K562 (cell line): ENCODE measurements around the gene VCAN. TPM values are rescaled to one million over a fixed set of nuclear protein-coding genes. Genes with fewer than 3 reads are reported as not detected.

Experiments used
- ATAC-seq: fragments of 200-7000 bp; cut with Tn5 transposase; 3 replicates; pipeline ENCODE4 v1.9.1; 2020; ENCODE audit warnings: moderate library complexity
- BruUV-seq: library from RNA; stranded (reverse); fragments of 400-500 nt; replicated peaks from 2 replicates; lab custom pipeline; 2021; lab: Mats Ljungman, UMichigan
- CTCF ChIA-PET: fragments of 300-600 bp; formaldehyde crosslinking; extraction: SDS; loops from one replicate; lab custom pipeline; 2021; ENCODE audit warnings: low intra/inter-chr PET ratio; lab: Yijun Ruan, JAX
- POLR2A ChIA-PET: fragments of 300-600, 350-650 bp; sonication (Branson Sonifier 250); formaldehyde crosslinking; extraction: SDS; loops from one replicate; lab custom pipeline; 2021; ENCODE audit warnings: antibody characterized with exemption, inconsistent platforms; lab: Yijun Ruan, JAX
- DNase-seq, 4 experiments: peaks; one replicate each; pipeline versions ENCODE4 v3.0.0 to v3.0.0-alpha.2; 2011 to 2018; ENCODE audit warnings: low spot score in 3 of 4, mixed read lengths in 3 of 4; ENCODE audit errors: extremely low read depth in 1 of 4
- FAIRE-seq: peaks from 2 replicates; lab custom pipeline; 2011; peaks lifted over from hg19 to GRCh38; lab: Jason Lieb, UNC
- H2AFZ ChIP-seq: 2 replicates; pipeline ENCODE4 v1.6.0; 2011; ENCODE audit warnings: low read depth, low read length, control low read depth, inconsistent platforms
- H3K27ac ChIP-seq: fragments of 200-600 bp; 3 replicates; pipeline ENCODE4 v1.8.0; 2011; ENCODE audit warnings: low read depth, mild to moderate bottlenecking, control low read depth, inconsistent platforms, low read length, moderate library complexity, mixed read lengths; ENCODE audit errors: extremely low read depth
- H3K27me3 ChIP-seq, 2 experiments: fragments of 300-600 bp in 1 of 2; 2 replicates in 1 of 2; 3 replicates in 1 of 2; pipeline versions ENCODE4 v1.6.0 to v1.8.0; 2011; ENCODE audit warnings: inconsistent platforms in 2 of 2, low read length in 2 of 2, mild to moderate bottlenecking in 1 of 2, mixed read lengths in 1 of 2, moderate library complexity in 1 of 2; ENCODE audit not compliant: control insufficient read depth in 2 of 2, insufficient read depth in 2 of 2
- H3K36me3 ChIP-seq: fragments of 300-600 bp; 3 replicates; pipeline ENCODE4 v1.8.0; 2011; ENCODE audit warnings: mild to moderate bottlenecking, low read length, inconsistent platforms; ENCODE audit not compliant: control insufficient read depth, insufficient read depth
- H3K4me1 ChIP-seq, 2 experiments: fragments of 200-600 bp in 1 of 2; replicated peaks in 1 of 2; 2 replicates in 1 of 2; 3 replicates in 1 of 2; pipeline versions ENCODE4 v1.5.1 to v1.8.0; 2011; ENCODE audit warnings: inconsistent platforms in 2 of 2, low read length in 2 of 2, mild to moderate bottlenecking in 1 of 2, mixed read lengths in 1 of 2, moderate library complexity in 1 of 2; ENCODE audit not compliant: control insufficient read depth in 2 of 2, insufficient read depth in 2 of 2
- H3K4me2 ChIP-seq: 2 replicates; pipeline ENCODE4 v1.6.1; 2011; ENCODE audit warnings: low read length, control low read depth, inconsistent platforms, mixed read lengths; ENCODE audit not compliant: insufficient read depth
- H3K4me3 ChIP-seq: fragments of 200-600 bp; sonication (generic), shearing (Covaris generic); 2 replicates; pipeline ENCODE4 v1.5.1; 2016; ENCODE audit warnings: control low read depth, inconsistent platforms
- H3K79me2 ChIP-seq: fragments of 200-600 bp; 3 replicates; pipeline ENCODE4 v1.8.0; 2011; ENCODE audit warnings: low read length, inconsistent platforms; ENCODE audit not compliant: control insufficient read depth, insufficient read depth
- H3K9ac ChIP-seq, 2 experiments: 2 replicates each; pipeline versions ENCODE4 v1.6.0 to v1.6.1; 2011; ENCODE audit warnings: low read depth in 2 of 2, low read length in 2 of 2, control low read depth in 1 of 2, inconsistent platforms in 1 of 2, mild to moderate bottlenecking in 1 of 2, mixed read lengths in 1 of 2; ENCODE audit not compliant: insufficient read depth in 1 of 2
- H3K9me1 ChIP-seq: one replicate; pipeline ENCODE4 v1.6.0; 2011; ENCODE audit warnings: inconsistent platforms, mild to moderate bottlenecking, low read length, moderate library complexity; ENCODE audit not compliant: control insufficient read depth, insufficient read depth
- H3K9me3 ChIP-seq: replicated peaks from 2 replicates; pipeline ENCODE4 v1.5.1; 2011; ENCODE audit warnings: low read depth, low read length, inconsistent platforms; ENCODE audit not compliant: control insufficient read depth, insufficient read depth
- H4K20me1 ChIP-seq: replicated peaks from 2 replicates; pipeline ENCODE4 v1.6.1; 2011; ENCODE audit warnings: low read length, inconsistent platforms, mixed read lengths; ENCODE audit not compliant: control insufficient read depth, insufficient read depth
- HMGXB4 ChIP-seq: sonication (generic); formaldehyde crosslinking; IDR thresholded peaks from 2 replicates; pipeline ENCODE4 v1.8.1; 2023; ENCODE audit warnings: mild to moderate bottlenecking, missing genetic modification reagents
- MTA3 ChIP-seq: fragments of 450-650 bp; formaldehyde crosslinking; IDR thresholded peaks from 2 replicates; pipeline ENCODE4 v1.6.1; 2017; ENCODE audit warnings: mild to moderate bottlenecking, borderline replicate concordance
- ZNF655 ChIP-seq: fragments of 250-450 bp; sonication (Bioruptor Pico); IDR thresholded peaks from 2 replicates; pipeline ENCODE4 v1.5.0; 2021
- WGBS: fragments of 100-300 bp; shearing (Covaris generic); methylation state at CpG from one replicate; pipeline ENCODE4 v1.1.6; 2016; ENCODE audit warnings: low coverage, mixed read lengths; ENCODE audit not compliant: insufficient coverage; ENCODE audit errors: missing lambda C conversion rate; 5-methylcytosine and 5-hydroxymethylcytosine counted together
- in situ Hi-C: fragments of 300-500 bp; cut with MboI; formaldehyde crosslinking; loops from 4 replicates; pipeline ENCODE4 v1.15.0; 2018; ENCODE audit warnings: inconsistent platforms, mixed read lengths
- intact Hi-C: fragments of 100-400 bp; cut with micrococcal nuclease; formaldehyde crosslinking; loops from 2 replicates; pipeline ENCODE4 v1.14.2; 2022
- polyA plus RNA-seq, 8 experiments: library from polyadenylated mRNA; depleted of rRNA in 4 of 8; stranded (reverse) in 5 of 8; unstranded in 3 of 8; fragments of >200 nt; fragmentation: Nextera tagmentation in 2 of 8; fragmentation: Illumina TruSeq in 1 of 8; extraction: Ambion mirVana in 2 of 8; extraction: Trizol in 1 of 8; gene quantifications; 2 replicates each; pipeline versions ENCODE4 v1.2.1 to v1.2.3, GENCODE V29; 2011 to 2014; ENCODE audit warnings: inconsistent platforms in 1 of 8, missing spikeins in 1 of 8
- total RNA-seq, 7 experiments: library from RNA; depleted of rRNA in 6 of 7; stranded (reverse); fragments of >200 nt in 6 of 7; fragmentation: Illumina TruSeq in 2 of 7; extraction: Trizol in 2 of 7; gene quantifications; 2 replicates each; pipeline versions ENCODE4 v1.2.1 to v1.2.3, GENCODE V29; 2011 to 2021; ENCODE audit warnings: low replicate concordance in 1 of 7
- TF ChIP-seq, protein P1 (sequence below): fragments of 250-450 bp; sonication (Bioruptor Pico); IDR thresholded peaks from 2 replicates; pipeline ENCODE4 v1.5.0; 2021

Gene VCAN
- total and polyA plus RNA-seq, 9 of the 15 experiments (the other 6 are each of a cell fraction or from before 2014, with no cell fraction given), result 0.01 to 0.33 (median 0.05) TPM

DNA sequence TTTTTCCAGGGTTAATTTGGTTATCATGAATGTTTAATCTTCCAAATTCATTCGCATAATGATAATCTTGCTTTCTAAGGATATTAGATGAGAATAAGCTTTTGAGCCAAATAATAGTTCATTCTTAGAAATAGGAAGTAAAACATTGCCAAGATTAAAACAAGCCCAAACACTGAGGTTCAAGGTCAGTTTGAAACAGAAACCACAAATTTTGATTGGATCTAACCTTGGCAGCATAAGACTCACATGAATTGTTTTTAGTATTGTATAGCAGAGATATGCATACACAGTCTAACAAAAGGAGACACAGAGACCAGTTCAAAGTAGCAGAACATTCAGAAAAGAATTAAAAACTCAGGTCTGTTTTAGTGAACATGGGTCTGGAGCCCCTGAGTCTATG lies 43.4 kb upstream of the VCAN start (continued):
- no peak for TF ChIP-seq HMGXB4 (CRISPR knock-in tag)

GRCh38 chr5:83428890-83429289 lies 42.7 kb upstream of the VCAN start:
- H2AFZ ChIP-seq, result no peak overlapping the region
- in situ Hi-C loops, result no loop called here
- no peaks in the 10 kb centered on the region for H4K20me1 ChIP-seq

More at GRCh38 chr5:83428890-83429289, 42.7 kb upstream of the VCAN start:
- Histone ChIP-seq H3K4me2 (no peak overlapping the region), H3K9ac (no peak overlapping the region), H3K36me3 (no peaks in the 10 kb centered on the region), H3K9me1 (no peaks in the 10 kb centered on the region), H3K27me3 (no peaks in the 10 kb centered on the region; a peak in 1 of 5 replicates), H3K79me2 (no peaks in the 10 kb centered on the region), H3K9me3 (no peaks in the 10 kb centered on the region), H3K27ac (no peak overlapping the region), H3K4me3 (no peak overlapping the region), H3K4me1 (no peaks in the 10 kb centered on the region)
- no peak for FAIRE-seq
- no peak for DNase-seq
- 12% methylated on average over 5 of the region's 6 CpGs for WGBS
- CTCF ChIA-PET, result no interaction called here
- no TSS peak for BruUV-seq
- TF ChIP-seq MTA3 (no peak), ZNF655 (CRISPR knock-in tag) (no peak)
- TF ChIP-seq, protein P1, sequence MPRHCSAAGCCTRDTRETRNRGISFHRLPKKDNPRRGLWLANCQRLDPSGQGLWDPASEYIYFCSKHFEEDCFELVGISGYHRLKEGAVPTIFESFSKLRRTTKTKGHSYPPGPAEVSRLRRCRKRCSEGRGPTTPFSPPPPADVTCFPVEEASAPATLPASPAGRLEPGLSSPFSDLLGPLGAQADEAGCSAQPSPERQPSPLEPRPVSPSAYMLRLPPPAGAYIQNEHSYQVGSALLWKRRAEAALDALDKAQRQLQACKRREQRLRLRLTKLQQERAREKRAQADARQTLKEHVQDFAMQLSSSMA (CRISPR knock-in tag), result no peak
- intact Hi-C loops, result no loop called here
- POLR2A ChIA-PET, result no interaction called here
- no peak for ATAC-seq
